ENCODE measurements around the gene PIP5K1B. TPM values are rescaled to one million over a fixed set of nuclear protein-coding genes. Genes with fewer than 3 reads are reported as not detected.

Gene PIP5K1B
- total and polyA plus RNA-seq, 7 donors = 10.3 to 72.6 (median 23.5) TPM

DNA sequence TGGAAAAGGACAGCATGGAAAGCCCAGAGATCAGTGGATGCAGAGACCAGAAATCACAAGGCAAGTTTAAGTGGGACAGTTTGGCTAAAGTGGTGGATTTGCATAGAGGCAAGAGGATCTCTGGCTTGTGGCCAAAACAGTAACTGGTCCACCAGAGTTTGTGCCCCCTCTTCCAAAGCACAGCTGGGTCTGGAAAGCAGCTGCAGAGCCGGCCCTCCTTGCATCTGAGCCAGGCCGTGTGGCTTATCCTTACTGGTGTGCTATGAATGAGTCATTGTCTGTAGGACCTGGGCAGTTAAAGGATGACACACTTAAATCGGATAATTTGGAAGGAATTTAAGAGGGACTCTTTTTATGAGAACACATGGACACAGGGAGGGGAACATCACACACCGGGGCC lies 146.6 kb downstream of the PIP5K1B start:
- DNase-seq = no peak
- no peak overlapping the region for H3K27ac ChIP-seq
- TF ChIP-seq POLR2AphosphoS5 (IDR thresholded peaks at IDR 0.05) = no peak
- no peak for TF ChIP-seq EP300 (IDR thresholded peaks at IDR 0.05)
- no peak for TF ChIP-seq POLR2A (IDR thresholded peaks at IDR 0.05)
- no peak for TF ChIP-seq CTCF (IDR thresholded peaks at IDR 0.05)
- H3K4me1 ChIP-seq = peaks cover 0 to 4% (median 0%) of the 10 kb centered on the region in 4 donors
- no peaks in the 10 kb centered on the region for H3K36me3 ChIP-seq
- intact Hi-C loops (cut with DNase I) = no loop called here
- 78 to 88% methylated on average over 4 of the region's 4 CpGs for WGBS, 2 donors
- no peak overlapping the region for H3K4me3 ChIP-seq
- H3K9me3 ChIP-seq = no peaks in the 10 kb centered on the region
- no peaks in the 10 kb centered on the region for H3K27me3 ChIP-seq

GRCh38 chr9:68852941-68853340 lies 147.9 kb downstream of the PIP5K1B start:
- DNase-seq = no peak
- Histone ChIP-seq H3K27ac (no peak overlapping the region), H3K9me3 (no peaks in the 10 kb centered on the region), H3K4me3 (no peak overlapping the region), H3K27me3 (no peaks in the 10 kb centered on the region), H3K4me1 (no peaks in the 10 kb centered on the region), H3K36me3 (no peaks in the 10 kb centered on the region)
- no peak for TF ChIP-seq EP300 (IDR thresholded peaks at IDR 0.05)
- intact Hi-C loops (cut with DNase I) = no loop called here
- WGBS, 2 donors = 90 to 100% methylated on average over 1 of the region's 1 CpG

DNA sequence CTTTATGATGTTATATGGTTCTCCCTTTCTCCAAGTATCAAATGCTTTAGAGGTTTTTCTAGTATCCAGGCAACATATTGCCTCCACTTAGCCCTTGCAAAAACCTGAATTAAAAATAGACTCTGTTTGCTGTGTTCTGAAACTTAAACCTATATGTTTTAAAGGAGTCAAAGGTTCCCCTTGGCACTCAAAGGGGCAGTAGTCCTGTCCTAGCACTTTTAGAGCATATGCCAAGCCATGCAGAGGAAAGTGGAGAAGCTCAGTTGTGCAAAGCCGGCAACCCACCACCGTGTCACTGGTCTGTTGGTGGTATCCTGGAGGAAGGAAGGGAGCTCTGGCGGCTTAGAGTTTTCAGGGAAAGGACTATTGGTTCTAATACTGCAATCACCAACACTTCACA lies 154.3 kb downstream of the PIP5K1B start:
- no peak overlapping the region for H3K27ac ChIP-seq
- intact Hi-C loops (cut with DNase I) = no loop called here
- no peaks in the 10 kb centered on the region for H3K9me3 ChIP-seq
- H3K4me1 ChIP-seq = no peaks in the 10 kb centered on the region
- no peaks in the 10 kb centered on the region for H3K27me3 ChIP-seq
- no peaks in the 10 kb centered on the region for H3K36me3 ChIP-seq
- TF ChIP-seq CTCF (IDR thresholded peaks at IDR 0.05) = no peak
- no peak for TF ChIP-seq EP300 (IDR thresholded peaks at IDR 0.05)
- no peak for TF ChIP-seq POLR2AphosphoS5 (IDR thresholded peaks at IDR 0.05)
- no peak for TF ChIP-seq POLR2A (IDR thresholded peaks at IDR 0.05)
- H3K4me3 ChIP-seq = no peak overlapping the region
- WGBS, 2 donors = 82 to 83% methylated on average over 3 of the region's 3 CpGs
- no peak for DNase-seq

GRCh38 chr9:68860419-68860818 lies 155.4 kb downstream of the PIP5K1B start:
- 71 to 84% methylated on average over 4 of the region's 4 CpGs for WGBS, 2 donors
- intact Hi-C loops (cut with DNase I) = loop anchor here (5.0 kb wide), 1 partner anchor 43 kb away; no protein-coding TSS in a partner anchor
- TF ChIP-seq EP300 (IDR thresholded peaks at IDR 0.05) (no peak), POLR2A (IDR thresholded peaks at IDR 0.05) (no peak), POLR2AphosphoS5 (IDR thresholded peaks at IDR 0.05) (no peak), CTCF (IDR thresholded peaks at IDR 0.05) (no peak)

DNA sequence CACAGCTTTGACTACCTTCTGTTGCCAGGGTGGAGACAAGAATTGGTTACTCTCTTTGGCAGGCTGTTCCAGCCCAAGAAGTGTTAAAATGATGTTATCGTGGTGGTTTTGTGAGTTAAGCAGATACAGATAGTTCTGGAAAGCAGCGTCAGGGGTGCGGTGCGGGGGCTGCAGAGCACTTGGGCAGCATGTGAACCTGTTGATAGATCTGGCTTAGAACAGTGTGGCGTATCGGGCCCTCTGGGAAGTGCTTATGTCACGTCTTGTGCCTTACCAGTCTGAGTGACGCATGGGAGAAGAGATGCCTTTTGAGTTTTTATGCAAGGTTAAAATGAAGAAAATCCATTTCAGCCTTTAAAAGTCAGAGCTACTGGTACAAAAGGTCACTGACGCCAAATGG lies 156.4 kb downstream of the PIP5K1B start:
- Histone ChIP-seq H3K36me3 (no peaks in the 10 kb centered on the region), H3K4me3 (no peak overlapping the region), H3K4me1 (no peaks in the 10 kb centered on the region), H3K9me3 (no peaks in the 10 kb centered on the region), H3K27me3 (no peaks in the 10 kb centered on the region), H3K27ac (no peak overlapping the region)
- DNase-seq = no peak
- WGBS, 2 donors = 91 to 92% methylated on average over 9 of the region's 9 CpGs
- intact Hi-C loops (cut with DNase I) = loop anchor here (5.0 kb wide), 1 partner anchor 44 kb away; no protein-coding TSS in a partner anchor
- peak in 1 of 4 donors; percentile 14 for TF ChIP-seq EP300 (IDR thresholded peaks at IDR 0.05)
- no peak for TF ChIP-seq POLR2AphosphoS5 (IDR thresholded peaks at IDR 0.05)

More at GRCh38 chr9:68860419-68860818, 155.4 kb downstream of the PIP5K1B start:
- H3K36me3 ChIP-seq = no peaks in the 10 kb centered on the region
- no peaks in the 10 kb centered on the region for H3K4me1 ChIP-seq
- H3K4me3 ChIP-seq = no peak overlapping the region
- DNase-seq = no peak
- no peaks in the 10 kb centered on the region for H3K9me3 ChIP-seq
- no peaks in the 10 kb centered on the region for H3K27me3 ChIP-seq
- H3K27ac ChIP-seq = no peak overlapping the region

GRCh38 chr9:68867066-68867465 lies 162.0 kb downstream of the PIP5K1B start:
- DNase-seq = no peak
- Histone ChIP-seq H3K27ac (no peak overlapping the region), H3K27me3 (no peaks in the 10 kb centered on the region), H3K4me3 (no peak overlapping the region), H3K36me3 (no peaks in the 10 kb centered on the region), H3K9me3 (no peaks in the 10 kb centered on the region), H3K4me1 (peaks cover 0 to 39% (median 30%) of the 10 kb centered on the region in 4 donors)
- 91 to 93% methylated on average over 6 of the region's 6 CpGs for WGBS, 2 donors
- intact Hi-C loops (cut with DNase I) = loop anchor here (5.0 kb wide), 1 partner anchor 40 kb away; no protein-coding TSS in a partner anchor
- TF ChIP-seq CTCF (IDR thresholded peaks at IDR 0.05) = no peak
- TF ChIP-seq EP300 (IDR thresholded peaks at IDR 0.05) = no peak
- no peak for TF ChIP-seq POLR2AphosphoS5 (IDR thresholded peaks at IDR 0.05)
- TF ChIP-seq POLR2A (IDR thresholded peaks at IDR 0.05) = no peak

All from sigmoid colon (tissue), 7 donors.